Effector CD4-positive, alpha-beta T cell (primary cell): Measurements from ENCODE around the gene DFFA.
A peak's percentile ranks its signal among the peaks of the same experiment; 100 is the strongest.
"Not testable (repeated sequence)": the region's sequence is repeated elsewhere in the genome, so short reads cannot be mapped to it uniquely, and the experiment has no call there.

Source experiments
- DNase-seq: peaks from one replicate; pipeline ENCODE4 v3.0.0-alpha.2; 2020

Gene DFFA

GRCh38 chr1:10504249-10504648, 31.9 kb upstream of the DFFA start:
- DNase-seq, result no peak

- DNase-seq, result no peak
Observed at GRCh38 chr1:10502206-10502605, 29.9 kb upstream of the DFFA start.

- DNase-seq, result no peak
Observed at GRCh38 chr1:10498231-10498630, 25.9 kb upstream of the DFFA start.

GRCh38 chr1:10497109-10497508, 24.8 kb upstream of the DFFA start:
- no peak for DNase-seq

GRCh38 chr1:10495952-10496351, 23.6 kb upstream of the DFFA start:
- no peak for DNase-seq

- no peak for DNase-seq
Observed at GRCh38 chr1:10495475-10495817, 23.1 kb upstream of the DFFA start.

- DNase-seq, result peak; percentile 67
Observed at GRCh38 chr1:10494754-10495474, 22.6 kb upstream of the DFFA start.

- DNase-seq, result no peak
Observed at GRCh38 chr1:10494418-10494753, 22.1 kb upstream of the DFFA start.

- DNase-seq, result no peak
Observed at GRCh38 chr1:10490286-10490970, 18.1 kb upstream of the DFFA start.

GRCh38 chr1:10489291-10490055, 17.1 kb upstream of the DFFA start:
- no peak for DNase-seq

- DNase-seq, result no peak
Observed at GRCh38 chr1:10484521-10484920, 12.2 kb upstream of the DFFA start.

- no peak for DNase-seq
Observed at GRCh38 chr1:10480614-10481013, 8.3 kb upstream of the DFFA start.

- DNase-seq, result no peak
Observed at GRCh38 chr1:10479296-10479695, 7.0 kb upstream of the DFFA start.

GRCh38 chr1:10475510-10475909, 3.2 kb upstream of the DFFA start:
- DNase-seq, result no peak

GRCh38 chr1:10474613-10475507, 2.5 kb upstream of the DFFA start, which contains the start of gene PEX14:
Gene PEX14, plus strand, starts transcription at chr1:10474950. Its CDS starts 17 bp downstream, at chr1:10474967.
- DNase-seq, result peak; percentile 76

GRCh38 chr1:10474309-10474612, 1.9 kb upstream of the DFFA start:
- not testable (repeated sequence) for DNase-seq

- DNase-seq, result no peak
Observed at GRCh38 chr1:10473145-10473765, 926 bp upstream of the DFFA start.

GRCh38 chr1:10471411-10472219, 714 bp downstream of the DFFA start:
- no peak for DNase-seq

- no peak for DNase-seq
Observed at GRCh38 chr1:10470043-10470442, 2.3 kb downstream of the DFFA start.

- no peak for DNase-seq
Observed at GRCh38 chr1:10467078-10467477, 5.3 kb downstream of the DFFA start.

GRCh38 chr1:10459184-10459583, 13.1 kb downstream of the DFFA start:
- no peak for DNase-seq

- no peak for DNase-seq
Observed at GRCh38 chr1:10457875-10458274, 14.5 kb downstream of the DFFA start.
